Activated CD8-positive, alpha-beta T cell treated with anti-CD3 and anti-CD28 coated beads, Interleukin-2, amount 10 ng/mL, durations not matched to agents 7 days and 5 days (primary cell): Measurements from ENCODE around the gene C4orf54. TPM values are rescaled to one million over a fixed set of nuclear protein-coding genes. Genes with fewer than 3 reads are reported as not detected.

Experiments
- ATAC-seq: fragments of 150-1000 bp; cut with Tn5 transposase; one replicate; pipeline ENCODE4 v1.10.0; 2021; ENCODE audit warnings: moderate library complexity
- CTCF ChIA-PET: fragments of 350-600 bp; sonication (Branson Sonifier 250); formaldehyde crosslinking; loops from one replicate; lab custom pipeline; 2021; ENCODE audit warnings: antibody characterized with exemption; lab: Charles Lee
- POLR2A ChIA-PET: fragments of 350-600 bp; sonication (Branson Sonifier 250); formaldehyde crosslinking; loops from one replicate; lab custom pipeline; 2021; ENCODE audit warnings: antibody characterized with exemption; lab: Charles Lee
- DNase-seq: peaks from one replicate; pipeline ENCODE4 v3.0.0-alpha.2; 2020
- H3K27ac Mint-ChIP-seq: one replicate; pipeline ENCODE4 v1.8.0; 2021; ENCODE audit warnings: mild to moderate bottlenecking, mixed read lengths
- H3K27me3 Mint-ChIP-seq: one replicate; pipeline ENCODE4 v1.8.0; 2021; ENCODE audit warnings: low read depth, mixed read lengths
- H3K36me3 Mint-ChIP-seq: one replicate; pipeline ENCODE4 v1.8.0; 2021; ENCODE audit warnings: low read depth, mixed read lengths
- H3K4me1 Mint-ChIP-seq: one replicate; pipeline ENCODE4 v1.8.0; 2021; ENCODE audit warnings: low read depth, mixed read lengths
- H3K4me3 Mint-ChIP-seq: one replicate; pipeline ENCODE4 v1.8.0; 2021; ENCODE audit warnings: mild to moderate bottlenecking, mixed read lengths
- H3K9me3 Mint-ChIP-seq: one replicate; pipeline ENCODE4 v1.8.0; 2022; ENCODE audit warnings: mixed read lengths; ENCODE audit not compliant: insufficient read depth
- total RNA-seq, 2 experiments: library from RNA; stranded (reverse); gene quantifications; one replicate each; pipeline ENCODE4 v1.2.3, GENCODE V29; 2021

The C4orf54 gene
- total RNA-seq, 2 experiments from 2014 or later: not detected

DNA sequence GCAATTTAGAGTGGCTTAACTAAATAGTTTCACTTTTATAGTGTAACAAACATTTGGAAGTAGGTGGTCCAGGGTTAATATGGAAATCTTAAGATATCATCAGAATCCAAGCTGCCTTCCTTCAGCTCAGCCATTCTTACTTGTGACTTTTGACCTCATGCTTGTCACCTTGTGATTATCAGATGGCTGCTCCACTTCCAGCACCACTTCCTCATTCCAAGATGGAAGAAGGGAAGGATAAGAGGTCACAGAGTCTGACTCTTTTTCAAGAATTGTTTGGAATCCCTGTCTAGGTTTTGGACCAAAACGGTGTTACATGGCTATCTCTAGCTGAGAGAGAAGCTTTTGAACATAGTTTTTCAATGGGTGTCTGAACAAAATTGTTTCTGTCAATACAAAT, 43.1 kb downstream of the C4orf54 start:
- Mint-ChIP-seq H3K9me3 (no peaks in the 10 kb centered on the region), H3K4me3 (no peak overlapping the region), H3K27me3 (peaks cover 15% of the 10 kb centered on the region), H3K36me3 (no peaks in the 10 kb centered on the region), H3K4me1 (no peaks in the 10 kb centered on the region), H3K27ac (no peak overlapping the region)
- no peak for ATAC-seq
- ChIA-PET POLR2A (no interaction called here), CTCF (interaction anchor here (0.7 to 1.6 kb wide), 4 partner anchors 11 to 334 kb away, joined by 3 to 4 read pairs (median 4); no protein-coding TSS in a partner anchor)
- DNase-seq: no peak

DNA sequence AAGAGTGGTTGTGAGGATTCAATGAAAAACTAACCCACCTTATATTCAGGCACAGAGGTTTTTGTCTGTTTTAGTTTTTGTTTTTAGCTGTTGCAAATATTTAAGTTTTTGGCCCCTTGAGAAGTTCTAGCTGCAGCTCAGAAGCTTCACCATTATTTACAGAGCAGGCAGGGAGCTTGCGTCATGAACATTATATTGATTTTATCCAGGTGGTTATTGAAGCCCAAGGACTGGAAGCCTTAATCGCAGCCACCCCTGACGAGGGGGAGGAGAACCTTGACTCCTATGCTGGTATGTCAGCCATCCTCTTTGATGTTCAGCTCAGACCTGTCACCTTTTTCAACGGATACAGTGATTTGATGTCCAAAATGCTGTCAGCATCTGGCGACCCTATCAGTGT, 44.9 kb downstream of the C4orf54 start:
- peaks cover 13% of the 10 kb centered on the region for H3K27me3 Mint-ChIP-seq
- H3K4me3 Mint-ChIP-seq: no peak overlapping the region
- no peaks in the 10 kb centered on the region for H3K9me3 Mint-ChIP-seq

DNA sequence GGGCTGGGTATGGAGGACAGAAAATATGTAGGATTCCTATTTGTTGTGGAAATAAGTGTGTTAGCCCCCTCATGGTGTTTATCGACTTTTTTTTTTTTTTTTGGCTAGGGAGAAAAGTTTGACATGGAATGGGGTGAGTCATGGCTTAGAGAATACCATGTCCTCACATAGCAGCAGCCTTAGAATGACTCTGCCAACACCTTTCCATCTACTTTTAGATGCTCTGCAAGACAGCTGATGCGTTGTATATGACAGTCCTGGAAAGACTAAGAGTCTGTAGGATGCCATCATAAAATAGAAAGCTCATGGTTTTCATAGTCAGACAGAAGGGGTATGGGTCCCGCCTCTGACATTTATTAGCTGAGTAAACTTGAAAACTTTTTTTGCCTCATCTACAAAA, 45.3 kb downstream of the C4orf54 start:
- H3K4me3 Mint-ChIP-seq: no peak overlapping the region
- no peak for DNase-seq
- H3K27ac Mint-ChIP-seq: no peak overlapping the region
- no peaks in the 10 kb centered on the region for H3K4me1 Mint-ChIP-seq
- POLR2A ChIA-PET: no interaction called here
- no peaks in the 10 kb centered on the region for H3K9me3 Mint-ChIP-seq
- CTCF ChIA-PET: no interaction called here
- no peak for ATAC-seq
- H3K36me3 Mint-ChIP-seq: no peaks in the 10 kb centered on the region
- peaks cover 10% of the 10 kb centered on the region for H3K27me3 Mint-ChIP-seq

More for the DNA sequence above, 44.9 kb downstream of the C4orf54 start:
- no peak for ATAC-seq
- no peaks in the 10 kb centered on the region for H3K36me3 Mint-ChIP-seq
- no peaks in the 10 kb centered on the region for H3K4me1 Mint-ChIP-seq
- H3K27ac Mint-ChIP-seq: no peak overlapping the region
- CTCF ChIA-PET: interaction anchor here (1.0 kb wide), 1 partner anchor 109 kb away, joined by 3 read pairs; no protein-coding TSS in a partner anchor
- no peak for DNase-seq
- POLR2A ChIA-PET: no interaction called here

DNA sequence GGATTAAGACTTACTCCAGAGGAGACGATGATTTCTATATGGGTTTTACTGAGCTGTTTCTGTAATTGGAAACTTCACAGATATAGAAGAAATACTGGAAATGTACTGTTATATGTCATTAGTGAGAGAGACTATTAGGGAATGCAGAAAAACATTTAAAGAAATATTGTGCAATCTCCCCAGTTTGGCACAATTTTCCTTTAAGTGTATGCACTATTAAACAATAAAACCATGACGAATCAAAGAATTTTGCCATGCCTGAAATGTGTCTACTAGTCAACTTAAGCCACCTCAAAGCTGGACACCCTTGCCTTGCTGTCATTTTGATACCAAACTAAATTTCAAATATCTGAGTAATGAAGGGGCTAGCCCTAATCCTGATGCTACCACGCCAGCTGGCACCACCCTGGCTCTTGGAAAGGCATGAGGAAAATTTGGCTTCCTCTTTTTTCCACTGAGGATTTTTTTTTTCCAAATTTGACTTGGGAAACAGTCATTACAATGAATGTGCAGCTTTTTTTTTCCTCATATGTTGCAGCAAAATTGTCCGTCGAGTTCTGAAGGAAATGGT, 46.9 kb downstream of the C4orf54 start:
- DNase-seq: no peak
- no peak for ATAC-seq
- Mint-ChIP-seq H3K4me1 (no peaks in the 10 kb centered on the region), H3K4me3 (no peak overlapping the region), H3K27ac (no peak overlapping the region), H3K9me3 (no peaks in the 10 kb centered on the region), H3K36me3 (no peaks in the 10 kb centered on the region), H3K27me3 (peaks cover 11% of the 10 kb centered on the region)
- ChIA-PET POLR2A (no interaction called here), CTCF (no interaction called here)

DNA sequence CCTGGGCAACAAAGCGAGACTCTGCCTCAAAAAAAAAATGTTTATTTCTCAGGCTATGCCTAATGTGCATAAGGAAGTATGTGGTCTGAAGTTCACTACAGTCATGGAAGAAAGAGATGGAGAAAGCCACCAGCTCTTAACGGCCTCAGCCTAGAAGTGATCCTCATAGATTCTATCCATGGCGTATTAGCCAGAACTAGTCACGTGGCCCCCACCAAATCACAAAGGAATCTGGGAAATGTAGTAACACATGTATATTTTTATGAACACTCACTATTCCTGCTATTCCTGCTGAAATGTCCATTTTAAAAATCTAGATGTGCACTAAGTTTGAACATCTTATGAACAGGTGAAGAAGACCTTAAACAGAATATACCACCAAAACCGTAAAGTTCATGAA, 49.2 kb downstream of the C4orf54 start:
- POLR2A ChIA-PET: no interaction called here
- CTCF ChIA-PET: no interaction called here
- no peaks in the 10 kb centered on the region for H3K9me3 Mint-ChIP-seq
- DNase-seq: no peak
- H3K27ac Mint-ChIP-seq: no peak overlapping the region
- peaks cover 18% of the 10 kb centered on the region for H3K27me3 Mint-ChIP-seq
- H3K4me3 Mint-ChIP-seq: no peak overlapping the region
- H3K36me3 Mint-ChIP-seq: no peaks in the 10 kb centered on the region
- H3K4me1 Mint-ChIP-seq: no peaks in the 10 kb centered on the region
- ATAC-seq: no peak

Other genes with a start within 250 kb of the C4orf54 start
- gene ADH7, start 222.5 kb downstream of the C4orf54 start, total RNA-seq: not detected
- not detected for gene C4orf17, start 146.8 kb downstream of the C4orf54 start, total RNA-seq
- 1 to 10 TPM; 7.4 to 8.2 TPM for gene TRMT10A, start 93.8 kb downstream of the C4orf54 start, total RNA-seq
- gene MTTP, start 83.0 kb downstream of the C4orf54 start, total RNA-seq: under 1 TPM in 1 of 2 experiments, not detected in 1; 0.58 TPM
- 10 to 100 TPM; 16.7 to 17.5 TPM for gene DAPP1, start 159.0 kb upstream of the C4orf54 start, total RNA-seq
- gene LAMTOR3, start 236.6 kb upstream of the C4orf54 start, total RNA-seq: 10 to 100 TPM; 26.8 to 28.8 TPM